ENCODE results near the gene ACSF3. TPM values are rescaled to one million over a fixed set of nuclear protein-coding genes. Genes with fewer than 3 reads are reported as not detected.

Gene ACSF3
- total RNA-seq, 1 experiment from 2014 or later = 55.2 TPM

- no peaks in the 10 kb centered on the region for H3K4me1 Mint-ChIP-seq (ENCODE audit: low read depth, unreplicated experiment)
- POLR2A ChIA-PET = no interaction called here
- no peak for TF ChIP-seq CTCF (IDR thresholded peaks at IDR 0.05; ENCODE audit: insufficient read depth in 1 of 2, low read depth in 1 of 2, low read length in 1 of 2, severe bottlenecking in 1 of 2, unreplicated experiment in 1 of 2)
- peaks cover 31% of the 10 kb centered on the region for H3K9me3 Mint-ChIP-seq (ENCODE audit: unreplicated experiment)
- no peaks in the 10 kb centered on the region for H3K27me3 ChIP-seq (replicated peaks; ENCODE audit: control insufficient read depth, insufficient read depth, low read length)
- H3K4me3 Mint-ChIP-seq (ENCODE audit: unreplicated experiment) = no peak overlapping the region
- H3K27me3 Mint-ChIP-seq (ENCODE audit: insufficient read depth, unreplicated experiment) = no peaks in the 10 kb centered on the region
- intact Hi-C loops (cut with micrococcal nuclease; ENCODE audit: unreplicated experiment) = no loop called here
- peaks cover 26% of the 10 kb centered on the region for H3K9me3 ChIP-seq
- no peak overlapping the region for H3K27ac Mint-ChIP-seq (ENCODE audit: unreplicated experiment)
- no TSS peak for BruUV-seq (replicated peaks)
- DNase-seq = no peak
- H3K36me3 ChIP-seq (ENCODE audit: control insufficient read depth, insufficient read depth, low read length) = peaks cover 7% of the 10 kb centered on the region
- H3K36me3 Mint-ChIP-seq (ENCODE audit: insufficient read depth, unreplicated experiment) = peaks cover 84% of the 10 kb centered on the region
- H3K4me3 ChIP-seq (ENCODE audit: low read depth, low read length) = no peak overlapping the region
- peaks cover 7% of the 10 kb centered on the region; the same call in 1 of the 2 replicates for H3K4me1 ChIP-seq
- CTCF ChIA-PET = no interaction called here
These were observed 56.6 kb downstream of the ACSF3 start for GRCh38 chr16:89150090-89150835.

- Mint-ChIP-seq H3K9me3 (ENCODE audit: unreplicated experiment) (peaks cover 31% of the 10 kb centered on the region), H3K4me1 (ENCODE audit: low read depth, unreplicated experiment) (no peaks in the 10 kb centered on the region), H3K27me3 (ENCODE audit: insufficient read depth, unreplicated experiment) (no peaks in the 10 kb centered on the region), H3K4me3 (ENCODE audit: unreplicated experiment) (no peak overlapping the region), H3K27ac (ENCODE audit: unreplicated experiment) (no peak overlapping the region), H3K36me3 (ENCODE audit: insufficient read depth, unreplicated experiment) (peaks cover 84% of the 10 kb centered on the region)
- BruUV-seq (replicated peaks) = no TSS peak
- H3K36me3 ChIP-seq (ENCODE audit: control insufficient read depth, insufficient read depth, low read length) = peaks cover 6% of the 10 kb centered on the region
- POLR2A ChIA-PET = no interaction called here
- no peaks in the 10 kb centered on the region for H3K27me3 ChIP-seq (replicated peaks; ENCODE audit: control insufficient read depth, insufficient read depth, low read length)
- no peak for TF ChIP-seq CTCF (IDR thresholded peaks at IDR 0.05; ENCODE audit: insufficient read depth in 1 of 2, low read depth in 1 of 2, low read length in 1 of 2, severe bottlenecking in 1 of 2, unreplicated experiment in 1 of 2)
- H3K9me3 ChIP-seq = peaks cover 26% of the 10 kb centered on the region
- H3K4me1 ChIP-seq = peaks cover 7% of the 10 kb centered on the region; the same call in 1 of the 2 replicates
- H3K4me3 ChIP-seq (ENCODE audit: low read depth, low read length) = no peak overlapping the region
- intact Hi-C loops (cut with micrococcal nuclease; ENCODE audit: unreplicated experiment) = no loop called here
- CTCF ChIA-PET = no interaction called here
- DNase-seq = no peak
These were observed 57.3 kb downstream of the ACSF3 start for GRCh38 chr16:89150981-89151380.

- intact Hi-C loops (cut with micrococcal nuclease; ENCODE audit: unreplicated experiment) = no loop called here
- peaks cover 22% of the 10 kb centered on the region for H3K9me3 Mint-ChIP-seq (ENCODE audit: unreplicated experiment)
- H3K27me3 Mint-ChIP-seq (ENCODE audit: insufficient read depth, unreplicated experiment) = no peaks in the 10 kb centered on the region
- peaks cover 68% of the 10 kb centered on the region for H3K36me3 Mint-ChIP-seq (ENCODE audit: insufficient read depth, unreplicated experiment)
- CTCF ChIA-PET = no interaction called here
- H3K4me1 Mint-ChIP-seq (ENCODE audit: low read depth, unreplicated experiment) = no peaks in the 10 kb centered on the region
- POLR2A ChIA-PET = no interaction called here
- H3K4me3 Mint-ChIP-seq (ENCODE audit: unreplicated experiment) = no peak overlapping the region
- no peak for DNase-seq
- H3K4me1 ChIP-seq = peaks cover 7% of the 10 kb centered on the region; the same call in 1 of the 2 replicates
- no peaks in the 10 kb centered on the region for H3K27me3 ChIP-seq (replicated peaks; ENCODE audit: control insufficient read depth, insufficient read depth, low read length)
- H3K27ac Mint-ChIP-seq (ENCODE audit: unreplicated experiment) = no peak overlapping the region
- no TSS peak for BruUV-seq (replicated peaks)
- no peak overlapping the region for H3K4me3 ChIP-seq (ENCODE audit: low read depth, low read length)
- no peak for TF ChIP-seq CTCF (IDR thresholded peaks at IDR 0.05; ENCODE audit: insufficient read depth in 1 of 2, low read depth in 1 of 2, low read length in 1 of 2, severe bottlenecking in 1 of 2, unreplicated experiment in 1 of 2)
- peaks cover 4% of the 10 kb centered on the region for H3K36me3 ChIP-seq (ENCODE audit: control insufficient read depth, insufficient read depth, low read length)
- peaks cover 23% of the 10 kb centered on the region for H3K9me3 ChIP-seq
These were observed 59.4 kb downstream of the ACSF3 start for GRCh38 chr16:89152831-89153700.
